Measurements from ENCODE around the gene NPAS3.

The NPAS3 gene

DNA sequence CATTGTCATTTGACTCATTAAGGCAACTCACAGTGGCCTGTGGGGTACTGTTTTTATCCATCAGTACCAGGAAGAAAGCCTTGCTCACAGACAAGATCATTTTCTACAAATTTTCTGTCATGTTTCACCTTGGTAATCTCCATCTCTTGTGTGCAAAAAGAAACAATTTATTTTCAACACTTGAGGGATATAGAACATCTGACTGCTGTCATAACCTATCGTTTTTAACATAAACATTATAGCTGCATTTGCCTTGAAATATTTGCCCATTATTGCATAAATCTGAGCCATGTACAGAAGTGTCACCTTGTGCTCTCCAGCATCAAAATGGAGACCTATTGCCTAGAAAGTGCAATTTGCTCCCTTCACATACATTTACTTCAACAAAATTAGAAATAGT, 300.8 kb downstream of the NPAS3 start:
- Histone ChIP-seq H4K8ac (ENCODE audit: low read depth, low read length) (no peak overlapping the region), H3K18ac (ENCODE audit: low read length) (no peak overlapping the region), H3K9ac (ENCODE audit: low read length) (no peak overlapping the region), H4K91ac (ENCODE audit: low read depth, low read length) (no peak overlapping the region), H4K12ac (ENCODE audit: low read depth, low read length) (no peak overlapping the region), H3K4me2 (ENCODE audit: low read length) (no peak overlapping the region), H2AFZ (ENCODE audit: insufficient read depth, low read length, poor library complexity) (no peak overlapping the region), H3K23ac (ENCODE audit: low read length) (no peak overlapping the region), H3K4me3 (ENCODE audit: low read depth, low read length) (no peak overlapping the region), H3K4ac (ENCODE audit: low read depth, low read length) (no peak overlapping the region), H3K79me1 (ENCODE audit: low read length) (no peaks in the 10 kb centered on the region), H3K79me2 (ENCODE audit: control insufficient read depth, insufficient read depth, low read length, poor library complexity) (no peaks in the 10 kb centered on the region), H2BK120ac (ENCODE audit: insufficient read depth, low read length, poor library complexity) (no peak overlapping the region), H3K4me1 (ENCODE audit: control insufficient read depth in 1 of 2, insufficient read depth in 2 of 2, low read length in 2 of 2) (no peaks in the 10 kb centered on the region), H3K9me3 (ENCODE audit: insufficient read depth, low read depth, low read length) (no peaks in the 10 kb centered on the region), H2BK12ac (ENCODE audit: low read length) (no peak overlapping the region), H3K27me3 (ENCODE audit: insufficient read depth, low read length) (no peaks in the 10 kb centered on the region), H2BK5ac (ENCODE audit: low read depth, low read length, poor library complexity) (no peak overlapping the region), H3K14ac (ENCODE audit: low read length) (no peak overlapping the region), H3K36me3 (ENCODE audit: control insufficient read depth in 1 of 2, insufficient read depth in 2 of 2, low read length in 2 of 2) (no peaks in the 10 kb centered on the region), H2AK5ac (ENCODE audit: low read length) (no peak overlapping the region), H3K27ac (ENCODE audit: low read depth, low read length) (no peak overlapping the region)
- no peak for DNase-seq
- WGBS (ENCODE audit: extremely low coverage, insufficient coverage, insufficient read length) = no CpG with 5 or more reads among the region's 1 CpG

DNA sequence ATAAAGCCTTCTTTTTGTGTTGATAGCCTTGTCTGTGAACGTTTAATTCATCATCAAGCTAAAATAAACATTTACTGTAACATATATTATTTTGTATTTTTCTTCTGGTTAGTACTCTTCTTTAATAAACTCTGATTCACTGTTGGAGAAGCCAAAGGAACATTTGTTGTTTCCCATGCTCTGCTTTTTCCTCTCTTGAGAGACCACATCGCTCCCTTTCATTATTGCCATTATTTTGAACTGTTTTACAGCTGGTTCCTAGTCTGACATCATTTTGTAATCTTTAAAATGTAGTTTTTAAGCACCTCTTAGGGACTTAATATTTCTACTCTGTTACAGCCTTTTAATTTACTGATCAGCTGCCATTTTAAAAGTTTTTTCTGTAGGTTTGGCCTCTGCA, 301.8 kb downstream of the NPAS3 start:
- no peaks in the 10 kb centered on the region for H3K79me1 ChIP-seq (ENCODE audit: low read length)

DNA sequence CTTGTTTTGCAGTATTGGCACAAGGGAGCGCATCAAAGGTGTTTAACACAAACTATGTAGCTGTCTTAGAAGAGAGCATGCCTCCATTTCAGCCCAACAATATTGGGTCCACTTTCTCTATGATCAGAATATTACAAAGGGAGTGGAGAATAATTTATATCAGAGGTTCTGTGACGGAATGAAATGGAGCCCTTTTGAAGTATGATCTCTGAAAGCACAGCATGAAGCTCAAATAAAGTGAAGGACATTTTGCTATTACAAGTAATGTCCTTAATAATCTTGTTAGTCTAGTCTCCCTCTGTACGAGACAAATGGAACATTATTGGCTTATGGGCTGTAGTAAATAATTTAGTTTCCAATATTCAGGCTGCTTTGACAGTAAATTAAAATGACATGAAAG, 302.7 kb downstream of the NPAS3 start:
- no peak overlapping the region for H4K12ac ChIP-seq (ENCODE audit: low read depth, low read length)
- H3K14ac ChIP-seq (ENCODE audit: low read length) = no peak overlapping the region
- no peaks in the 10 kb centered on the region for H3K4me1 ChIP-seq (ENCODE audit: control insufficient read depth in 1 of 2, insufficient read depth in 2 of 2, low read length in 2 of 2)
- no peak overlapping the region for H3K4me2 ChIP-seq (ENCODE audit: low read length)
- H3K9me3 ChIP-seq (ENCODE audit: insufficient read depth, low read depth, low read length) = no peaks in the 10 kb centered on the region
- H3K18ac ChIP-seq (ENCODE audit: low read length) = no peak overlapping the region
- WGBS (ENCODE audit: extremely low coverage, insufficient coverage, insufficient read length) = no CpG with 5 or more reads among the region's 3 CpGs
- no peak overlapping the region for H2BK5ac ChIP-seq (ENCODE audit: low read depth, low read length, poor library complexity)
- H3K27ac ChIP-seq (ENCODE audit: low read depth, low read length) = no peak overlapping the region
- no peak overlapping the region for H2BK120ac ChIP-seq (ENCODE audit: insufficient read depth, low read length, poor library complexity)
- no peaks in the 10 kb centered on the region for H3K79me2 ChIP-seq (ENCODE audit: control insufficient read depth, insufficient read depth, low read length, poor library complexity)
- H3K23ac ChIP-seq (ENCODE audit: low read length) = no peak overlapping the region
- no peak overlapping the region for H4K91ac ChIP-seq (ENCODE audit: low read depth, low read length)
- no peaks in the 10 kb centered on the region for H3K27me3 ChIP-seq (ENCODE audit: insufficient read depth, low read length)
- no peak for DNase-seq
- H2BK12ac ChIP-seq (ENCODE audit: low read length) = no peak overlapping the region
- no peak overlapping the region for H3K4ac ChIP-seq (ENCODE audit: low read depth, low read length)
- no peak overlapping the region for H2AFZ ChIP-seq (ENCODE audit: insufficient read depth, low read length, poor library complexity)
- no peak overlapping the region for H2AK5ac ChIP-seq (ENCODE audit: low read length)
- H3K9ac ChIP-seq (ENCODE audit: low read length) = no peak overlapping the region
- no peak overlapping the region for H4K8ac ChIP-seq (ENCODE audit: low read depth, low read length)
- H3K4me3 ChIP-seq (ENCODE audit: low read depth, low read length) = no peak overlapping the region
- no peaks in the 10 kb centered on the region for H3K79me1 ChIP-seq (ENCODE audit: low read length)
- H3K36me3 ChIP-seq (ENCODE audit: control insufficient read depth in 1 of 2, insufficient read depth in 2 of 2, low read length in 2 of 2) = no peaks in the 10 kb centered on the region

More for the DNA sequence above, 301.8 kb downstream of the NPAS3 start:
- no peak overlapping the region for H4K12ac ChIP-seq (ENCODE audit: low read depth, low read length)
- no peak overlapping the region for H2BK5ac ChIP-seq (ENCODE audit: low read depth, low read length, poor library complexity)
- no CpG with 5 or more reads among the region's 2 CpGs for WGBS (ENCODE audit: extremely low coverage, insufficient coverage, insufficient read length)
- H3K18ac ChIP-seq (ENCODE audit: low read length) = no peak overlapping the region
- H3K4me3 ChIP-seq (ENCODE audit: low read depth, low read length) = no peak overlapping the region
- no peaks in the 10 kb centered on the region for H3K27me3 ChIP-seq (ENCODE audit: insufficient read depth, low read length)
- no peak overlapping the region for H3K27ac ChIP-seq (ENCODE audit: low read depth, low read length)
- no peaks in the 10 kb centered on the region for H3K4me1 ChIP-seq (ENCODE audit: control insufficient read depth in 1 of 2, insufficient read depth in 2 of 2, low read length in 2 of 2)
- H3K9ac ChIP-seq (ENCODE audit: low read length) = no peak overlapping the region
- H2AFZ ChIP-seq (ENCODE audit: insufficient read depth, low read length, poor library complexity) = no peak overlapping the region
- H2AK5ac ChIP-seq (ENCODE audit: low read length) = no peak overlapping the region
- H2BK12ac ChIP-seq (ENCODE audit: low read length) = no peak overlapping the region
- no peaks in the 10 kb centered on the region for H3K9me3 ChIP-seq (ENCODE audit: insufficient read depth, low read depth, low read length)
- H3K23ac ChIP-seq (ENCODE audit: low read length) = no peak overlapping the region
- H2BK120ac ChIP-seq (ENCODE audit: insufficient read depth, low read length, poor library complexity) = no peak overlapping the region
- no peak overlapping the region for H4K8ac ChIP-seq (ENCODE audit: low read depth, low read length)
- H4K91ac ChIP-seq (ENCODE audit: low read depth, low read length) = no peak overlapping the region
- no peak overlapping the region for H3K4ac ChIP-seq (ENCODE audit: low read depth, low read length)
- DNase-seq = no peak
- no peaks in the 10 kb centered on the region for H3K36me3 ChIP-seq (ENCODE audit: control insufficient read depth in 1 of 2, insufficient read depth in 2 of 2, low read length in 2 of 2)
- no peak overlapping the region for H3K14ac ChIP-seq (ENCODE audit: low read length)
- H3K79me2 ChIP-seq (ENCODE audit: control insufficient read depth, insufficient read depth, low read length, poor library complexity) = no peaks in the 10 kb centered on the region
- H3K4me2 ChIP-seq (ENCODE audit: low read length) = no peak overlapping the region

DNA sequence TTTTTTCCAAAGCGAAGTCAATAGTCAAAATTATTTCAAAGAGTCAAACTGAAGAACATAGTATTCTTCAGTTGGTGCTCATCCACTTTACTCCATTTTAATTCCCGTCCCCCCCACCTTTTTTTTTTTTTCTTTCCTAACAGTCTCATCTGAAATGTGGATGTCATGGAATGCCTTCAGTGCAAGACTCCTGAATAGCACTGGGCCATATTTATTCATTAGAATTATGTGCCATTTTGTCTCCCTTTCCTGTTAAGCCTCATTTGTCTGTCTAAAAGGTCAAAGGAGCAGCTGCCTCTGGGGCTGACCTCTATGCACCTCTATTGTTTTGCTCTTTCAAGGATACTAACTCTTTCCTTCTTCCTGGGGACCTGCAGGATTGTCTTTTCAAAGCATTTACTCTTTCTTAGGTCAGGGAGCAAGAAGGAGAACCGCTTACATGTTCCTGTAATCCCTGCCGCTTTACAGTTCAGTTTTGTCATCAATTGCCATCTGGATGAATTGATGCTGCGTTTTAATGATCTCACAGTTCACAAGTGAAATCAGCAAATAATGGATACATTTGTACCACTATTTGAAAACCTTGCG, 310.6 kb downstream of the NPAS3 start:
- Histone ChIP-seq H3K4ac (ENCODE audit: low read depth, low read length) (no peak overlapping the region), H3K36me3 (ENCODE audit: control insufficient read depth in 1 of 2, insufficient read depth in 2 of 2, low read length in 2 of 2) (no peaks in the 10 kb centered on the region), H4K91ac (ENCODE audit: low read depth, low read length) (no peak overlapping the region), H4K12ac (ENCODE audit: low read depth, low read length) (no peak overlapping the region), H3K14ac (ENCODE audit: low read length) (no peak overlapping the region), H3K4me2 (ENCODE audit: low read length) (no peak overlapping the region), H3K27me3 (ENCODE audit: insufficient read depth, low read length) (no peaks in the 10 kb centered on the region), H3K79me2 (ENCODE audit: control insufficient read depth, insufficient read depth, low read length, poor library complexity) (no peaks in the 10 kb centered on the region), H2BK120ac (ENCODE audit: insufficient read depth, low read length, poor library complexity) (no peak overlapping the region), H3K9ac (ENCODE audit: low read length) (no peak overlapping the region), H3K4me3 (ENCODE audit: low read depth, low read length) (no peak overlapping the region), H4K8ac (ENCODE audit: low read depth, low read length) (no peak overlapping the region), H3K79me1 (ENCODE audit: low read length) (no peaks in the 10 kb centered on the region), H2AFZ (ENCODE audit: insufficient read depth, low read length, poor library complexity) (no peak overlapping the region), H3K9me3 (ENCODE audit: insufficient read depth, low read depth, low read length) (no peaks in the 10 kb centered on the region), H2BK12ac (ENCODE audit: low read length) (no peak overlapping the region), H3K27ac (ENCODE audit: low read depth, low read length) (no peak overlapping the region), H3K23ac (ENCODE audit: low read length) (no peak overlapping the region), H2AK5ac (ENCODE audit: low read length) (no peak overlapping the region), H3K4me1 (ENCODE audit: control insufficient read depth in 1 of 2, insufficient read depth in 2 of 2, low read length in 2 of 2) (no peaks in the 10 kb centered on the region), H2BK5ac (ENCODE audit: low read depth, low read length, poor library complexity) (no peak overlapping the region), H3K18ac (ENCODE audit: low read length) (no peak overlapping the region)
- WGBS (ENCODE audit: extremely low coverage, insufficient coverage, insufficient read length) = no CpG with 5 or more reads among the region's 6 CpGs
- DNase-seq = no peak

All from trophoblast cell (in vitro differentiated cells and primary cell).